ENCODE results near the gene DHRS3. TPM values are rescaled to one million over a fixed set of nuclear protein-coding genes. Genes with fewer than 3 reads are reported as not detected.
A peak's percentile ranks its signal among the peaks of the same experiment; 100 is the strongest.

DHRS3 gene
- total and polyA plus RNA-seq, 2 donors (not counting 1 experiment from before 2014, with no cell fraction given): 8.4 to 36.8 TPM

DNA sequence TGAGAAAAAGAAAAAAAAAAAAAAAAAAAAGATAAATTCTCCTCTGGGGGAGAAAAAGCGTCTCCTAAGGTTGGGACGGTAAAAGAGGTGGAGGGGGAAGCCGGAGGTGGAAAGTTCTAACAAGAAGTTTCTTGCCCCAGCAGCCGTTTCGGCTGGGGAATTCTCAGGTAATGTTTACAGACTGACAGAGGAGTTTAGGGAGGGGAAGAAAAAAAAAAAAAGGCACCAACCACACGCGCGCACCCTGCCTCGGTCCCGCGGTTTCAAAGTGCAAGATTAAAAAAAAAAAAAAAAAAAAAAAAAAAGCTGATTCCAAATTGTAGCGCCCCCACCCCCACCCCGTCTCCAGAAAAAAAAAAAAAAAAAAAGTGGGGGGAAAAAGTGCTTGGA, 504 bp downstream of the DHRS3 start:
- no peak overlapping the region for H2AFZ ChIP-seq (ENCODE audit: low read length)
- DNase-seq (ENCODE audit: low read depth in 2 of 2): no peak
- peak overlapping the region; percentile 59 to 83 (median 71) for H3K4me3 ChIP-seq (replicated peaks in 1 of 4; ENCODE audit: control extremely low read depth in 1 of 4, insufficient read depth in 1 of 4, low read depth in 3 of 4, low read length in 4 of 4)
- H3K36me3 ChIP-seq (ENCODE audit: control insufficient read depth, insufficient read depth, low read length): no peaks in the 10 kb centered on the region
- TF ChIP-seq, protein P1, sequence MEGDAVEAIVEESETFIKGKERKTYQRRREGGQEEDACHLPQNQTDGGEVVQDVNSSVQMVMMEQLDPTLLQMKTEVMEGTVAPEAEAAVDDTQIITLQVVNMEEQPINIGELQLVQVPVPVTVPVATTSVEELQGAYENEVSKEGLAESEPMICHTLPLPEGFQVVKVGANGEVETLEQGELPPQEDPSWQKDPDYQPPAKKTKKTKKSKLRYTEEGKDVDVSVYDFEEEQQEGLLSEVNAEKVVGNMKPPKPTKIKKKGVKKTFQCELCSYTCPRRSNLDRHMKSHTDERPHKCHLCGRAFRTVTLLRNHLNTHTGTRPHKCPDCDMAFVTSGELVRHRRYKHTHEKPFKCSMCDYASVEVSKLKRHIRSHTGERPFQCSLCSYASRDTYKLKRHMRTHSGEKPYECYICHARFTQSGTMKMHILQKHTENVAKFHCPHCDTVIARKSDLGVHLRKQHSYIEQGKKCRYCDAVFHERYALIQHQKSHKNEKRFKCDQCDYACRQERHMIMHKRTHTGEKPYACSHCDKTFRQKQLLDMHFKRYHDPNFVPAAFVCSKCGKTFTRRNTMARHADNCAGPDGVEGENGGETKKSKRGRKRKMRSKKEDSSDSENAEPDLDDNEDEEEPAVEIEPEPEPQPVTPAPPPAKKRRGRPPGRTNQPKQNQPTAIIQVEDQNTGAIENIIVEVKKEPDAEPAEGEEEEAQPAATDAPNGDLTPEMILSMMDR (conservative IDR thresholded peaks at IDR 0.05 in 1 of 2, IDR thresholded peaks at IDR 0.05 in 1 of 2; ENCODE audit: low read depth in 1 of 2, low read length in 2 of 2): no peak
- no peak for TF ChIP-seq EZH2 (IDR thresholded peaks at IDR 0.05; ENCODE audit: low read length, missing control alignments)
- H3K79me2 ChIP-seq (ENCODE audit: control insufficient read depth, insufficient read depth, low read length): no peaks in the 10 kb centered on the region
- H3K9me3 ChIP-seq (ENCODE audit: control insufficient read depth, insufficient read depth, low read depth, low read length): no peaks in the 10 kb centered on the region
- no peaks in the 10 kb centered on the region for H4K20me1 ChIP-seq (ENCODE audit: control insufficient read depth, extremely low read depth, insufficient read depth, low read length)
- H3K27me3 ChIP-seq (ENCODE audit: control insufficient read depth, insufficient read depth, low read length): no peaks in the 10 kb centered on the region
- H3K27ac ChIP-seq (ENCODE audit: insufficient read depth, low read length): peak overlapping the region; percentile 75
- H3K4me2 ChIP-seq (ENCODE audit: extremely low read depth, insufficient read depth, low read length): peak overlapping the region; percentile 84
- H3K4me1 ChIP-seq (ENCODE audit: control insufficient read depth, extremely low read depth, insufficient read depth, low read length): peaks cover 17% of the 10 kb centered on the region
- peak overlapping the region; percentile 69 for H3K9ac ChIP-seq (ENCODE audit: insufficient read depth, low read length)

DNA sequence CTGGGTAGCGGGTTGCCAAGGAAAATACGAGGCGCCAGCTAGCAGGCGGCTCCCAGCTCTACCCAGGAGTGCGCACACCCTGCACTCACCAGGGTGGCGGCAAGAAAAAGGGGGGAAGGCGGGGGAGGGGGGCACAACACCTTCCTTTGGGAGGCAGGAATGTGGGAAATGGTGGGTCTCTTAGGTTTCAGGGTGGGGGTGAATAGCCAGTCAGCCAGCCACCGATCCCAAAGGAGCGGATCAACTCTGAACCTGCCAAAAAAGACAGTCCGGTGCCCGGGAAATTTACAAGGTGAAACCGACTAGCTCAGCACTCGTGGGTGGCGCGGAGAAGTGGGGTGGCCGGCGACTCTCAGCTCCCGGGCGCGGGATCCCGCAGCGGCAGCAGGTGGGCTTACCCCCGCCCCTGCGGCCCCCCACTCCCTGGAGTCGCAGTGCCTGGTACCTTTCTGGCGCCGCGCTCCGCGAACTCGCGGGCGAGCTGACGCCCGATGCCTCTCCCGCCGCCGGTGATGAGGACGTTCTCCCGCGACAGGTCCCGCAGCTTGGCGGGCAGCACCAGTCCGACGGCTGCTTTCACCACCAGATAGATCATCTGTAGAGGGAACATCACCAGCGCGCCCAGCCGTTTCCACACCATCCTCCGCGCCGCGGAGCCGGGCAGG, 1.2 kb downstream of the DHRS3 start:
- DNase-seq (ENCODE audit: low read depth in 2 of 2): no peak
- peak overlapping the region; percentile 69 for H3K9ac ChIP-seq (ENCODE audit: insufficient read depth, low read length)

DNA sequence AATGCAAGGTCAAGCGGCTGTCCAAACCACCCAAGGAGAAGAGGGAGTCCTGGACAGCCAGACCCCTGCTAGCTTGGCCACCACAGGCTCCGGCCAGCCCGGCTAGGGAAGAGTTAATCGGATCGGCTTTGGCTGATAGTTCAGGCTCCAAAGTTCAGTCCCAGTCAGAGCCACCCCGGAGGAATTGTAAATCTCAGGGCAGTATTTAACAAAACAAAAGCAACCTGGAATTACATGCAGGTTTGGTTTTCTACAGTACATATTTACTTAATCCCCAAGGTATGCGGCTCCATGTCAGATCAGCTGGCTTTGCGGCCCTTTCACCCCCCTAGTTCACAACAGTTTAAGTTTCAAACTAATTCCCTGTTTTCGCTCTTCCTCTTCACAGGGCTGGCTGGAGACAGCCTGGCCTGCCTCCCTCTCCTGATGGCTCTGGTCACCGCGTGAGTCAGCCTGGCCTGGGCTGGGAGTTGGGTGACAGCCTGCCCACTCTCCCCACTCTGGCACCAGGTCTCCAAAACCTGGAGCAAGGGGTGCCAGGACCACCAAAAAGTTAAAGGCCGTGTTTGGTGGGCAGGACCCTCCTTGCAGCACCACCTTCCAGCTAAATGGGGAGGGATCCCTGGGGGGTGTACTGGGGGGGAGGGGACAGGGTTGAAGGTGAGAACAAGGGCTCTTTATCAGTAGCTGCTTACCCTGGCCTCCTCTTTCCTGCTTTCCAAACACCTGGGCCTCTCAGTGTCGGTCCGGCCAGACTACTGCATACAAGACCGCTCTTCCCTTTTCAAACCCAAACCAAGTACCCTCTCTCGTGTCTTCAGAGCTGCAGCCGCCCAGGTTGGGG, 1.9 kb downstream of the DHRS3 start:
- DNase-seq (ENCODE audit: low read depth in 2 of 2): peak in 1 of 2 donors; percentile 61

More for the DNA sequence above, 1.2 kb downstream of the DHRS3 start:
- H3K79me2 ChIP-seq (ENCODE audit: control insufficient read depth, insufficient read depth, low read length): no peaks in the 10 kb centered on the region
- H3K4me1 ChIP-seq (ENCODE audit: control insufficient read depth, extremely low read depth, insufficient read depth, low read length): peaks cover 17% of the 10 kb centered on the region
- H3K27ac ChIP-seq (ENCODE audit: insufficient read depth, low read length): peak overlapping the region; percentile 61
- peak overlapping the region; percentile 48 for H2AFZ ChIP-seq (ENCODE audit: low read length)
- peak overlapping the region; percentile 87 for H3K4me2 ChIP-seq (ENCODE audit: extremely low read depth, insufficient read depth, low read length)
- no peaks in the 10 kb centered on the region for H3K36me3 ChIP-seq (ENCODE audit: control insufficient read depth, insufficient read depth, low read length)
- H3K9me3 ChIP-seq (ENCODE audit: control insufficient read depth, insufficient read depth, low read depth, low read length): no peaks in the 10 kb centered on the region
- H4K20me1 ChIP-seq (ENCODE audit: control insufficient read depth, extremely low read depth, insufficient read depth, low read length): no peaks in the 10 kb centered on the region
- peak overlapping the region; percentile 59 to 83 (median 71) for H3K4me3 ChIP-seq (replicated peaks in 1 of 4; ENCODE audit: control extremely low read depth in 1 of 4, insufficient read depth in 1 of 4, low read depth in 3 of 4, low read length in 4 of 4)
- TF ChIP-seq EZH2 (IDR thresholded peaks at IDR 0.05; ENCODE audit: low read length, missing control alignments): no peak
- no peaks in the 10 kb centered on the region for H3K27me3 ChIP-seq (ENCODE audit: control insufficient read depth, insufficient read depth, low read length)

More for the DNA sequence above, 1.9 kb downstream of the DHRS3 start:
- peak overlapping the region; percentile 51 for H3K9ac ChIP-seq (ENCODE audit: insufficient read depth, low read length)
- H4K20me1 ChIP-seq (ENCODE audit: control insufficient read depth, extremely low read depth, insufficient read depth, low read length): no peaks in the 10 kb centered on the region
- H3K79me2 ChIP-seq (ENCODE audit: control insufficient read depth, insufficient read depth, low read length): no peaks in the 10 kb centered on the region
- no peaks in the 10 kb centered on the region for H3K27me3 ChIP-seq (ENCODE audit: control insufficient read depth, insufficient read depth, low read length)
- H3K4me1 ChIP-seq (ENCODE audit: control insufficient read depth, extremely low read depth, insufficient read depth, low read length): peaks cover 17% of the 10 kb centered on the region
- TF ChIP-seq, protein P1 (conservative IDR thresholded peaks at IDR 0.05 in 1 of 2, IDR thresholded peaks at IDR 0.05 in 1 of 2; ENCODE audit: low read depth in 1 of 2, low read length in 2 of 2): no peak
- no peak for TF ChIP-seq EZH2 (IDR thresholded peaks at IDR 0.05; ENCODE audit: low read length, missing control alignments)
- H3K9me3 ChIP-seq (ENCODE audit: control insufficient read depth, insufficient read depth, low read depth, low read length): no peaks in the 10 kb centered on the region
- H2AFZ ChIP-seq (ENCODE audit: low read length): no peak overlapping the region
- H3K4me3 ChIP-seq (replicated peaks in 1 of 4; ENCODE audit: control extremely low read depth in 1 of 4, insufficient read depth in 1 of 4, low read depth in 3 of 4, low read length in 4 of 4): peak overlapping the region; percentile 59 to 83 (median 71)
- H3K27ac ChIP-seq (ENCODE audit: insufficient read depth, low read length): peak overlapping the region; percentile 61
- H3K36me3 ChIP-seq (ENCODE audit: control insufficient read depth, insufficient read depth, low read length): no peaks in the 10 kb centered on the region
- H3K4me2 ChIP-seq (ENCODE audit: extremely low read depth, insufficient read depth, low read length): peak overlapping the region; percentile 87
